Ascending aorta (tissue), 2 donors: ENCODE data around the gene PDGFRA. TPM values are rescaled to one million over a fixed set of nuclear protein-coding genes. Genes with fewer than 3 reads are reported as not detected.
"Not testable (repeated sequence)": the region's sequence is repeated elsewhere in the genome, so short reads cannot be mapped to it uniquely, and the experiment has no call there.

Experiments used
- DNase-seq, 2 donors: peaks; one replicate each; pipeline ENCODE4 v3.0.0-alpha.2; 2019; ENCODE audit warnings: low spot score in 2 of 2
- H3K27ac ChIP-seq, 2 donors: fragments of 200-600 bp; sonication (generic); one replicate each; pipeline ENCODE4 v1.5.1; 2016 to 2017; ENCODE audit warnings: mild to moderate bottlenecking in 1 of 2
- H3K27me3 ChIP-seq: fragments of 200-600 bp; sonication (generic); one replicate; pipeline ENCODE4 v1.5.1; 2017
- H3K36me3 ChIP-seq, 2 donors: fragments of 200-600 bp; sonication (generic); one replicate each; pipeline ENCODE4 v1.5.1; 2016
- H3K4me1 ChIP-seq, 2 donors: fragments of 200-600 bp; sonication (generic); one replicate each; pipeline ENCODE4 v1.5.1; 2016 to 2017; ENCODE audit warnings: mild to moderate bottlenecking in 1 of 2
- H3K4me3 ChIP-seq, 2 donors: fragments of 200-600 bp; sonication (generic); one replicate each; pipeline ENCODE4 v1.5.1; 2016 to 2017; ENCODE audit warnings: mild to moderate bottlenecking in 1 of 2
- H3K9me3 ChIP-seq, 2 donors: fragments of 200-600 bp; sonication (generic); one replicate each; pipeline ENCODE4 v1.5.1; 2016
- intact Hi-C: fragments of 100-400 bp; cut with DNase I; formaldehyde crosslinking; loops from one replicate; pipeline ENCODE4 v1.15.1; 2023
- total RNA-seq: library from RNA; depleted of rRNA; stranded (reverse); fragments of >200 nt; gene quantifications from one replicate; pipeline ENCODE4 v1.1.0, GENCODE V29; 2016
- TF ChIP-seq, protein P1 (sequence below), 3 experiments: fragments of 200-600 bp in 2 of 3; fragments of 450-650 bp in 1 of 3; sonication (generic) in 2 of 3; IDR thresholded peaks; one replicate each; pipeline ENCODE4 v1.5.1; 2016 to 2019; ENCODE audit warnings: antibody characterized with exemption in 3 of 3, mild to moderate bottlenecking in 1 of 3, moderate library complexity in 1 of 3

Gene PDGFRA
- total RNA-seq, 1 donor from 2014 or later: 58.3 TPM

DNA sequence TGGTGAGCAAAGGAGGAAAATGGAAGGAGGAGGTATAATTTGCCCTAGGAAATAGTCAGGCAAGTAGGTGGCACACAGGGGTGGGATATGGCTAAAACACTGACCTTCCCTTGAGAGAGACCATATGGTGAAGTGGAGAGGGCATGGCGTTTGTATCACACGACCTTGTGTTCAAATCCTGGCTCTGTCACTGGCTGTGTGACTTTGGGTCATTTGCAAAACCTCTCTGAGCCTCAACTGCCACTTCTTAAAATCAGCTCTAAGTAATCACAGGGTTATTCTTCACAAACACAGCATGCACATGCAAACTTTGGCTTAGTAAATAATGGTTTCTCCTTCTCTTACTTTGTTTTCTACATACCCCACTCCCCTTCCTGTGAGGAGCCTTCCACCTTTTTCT lies 8.7 kb downstream of the PDGFRA start:
- Histone ChIP-seq H3K27me3 (no peaks in the 10 kb centered on the region), H3K4me1 (peaks cover 0 to 4% of the 10 kb centered on the region in 2 donors), H3K27ac (peak overlapping the region in 1 of 2 donors; percentile 1), H3K9me3 (no peaks in the 10 kb centered on the region), H3K36me3 (no peaks in the 10 kb centered on the region), H3K4me3 (no peak overlapping the region)
- intact Hi-C loops: loop anchor here (10.0 kb wide), 1 partner anchor 2003 kb away; no protein-coding TSS in a partner anchor
- no peak for DNase-seq
- TF ChIP-seq, protein P1, sequence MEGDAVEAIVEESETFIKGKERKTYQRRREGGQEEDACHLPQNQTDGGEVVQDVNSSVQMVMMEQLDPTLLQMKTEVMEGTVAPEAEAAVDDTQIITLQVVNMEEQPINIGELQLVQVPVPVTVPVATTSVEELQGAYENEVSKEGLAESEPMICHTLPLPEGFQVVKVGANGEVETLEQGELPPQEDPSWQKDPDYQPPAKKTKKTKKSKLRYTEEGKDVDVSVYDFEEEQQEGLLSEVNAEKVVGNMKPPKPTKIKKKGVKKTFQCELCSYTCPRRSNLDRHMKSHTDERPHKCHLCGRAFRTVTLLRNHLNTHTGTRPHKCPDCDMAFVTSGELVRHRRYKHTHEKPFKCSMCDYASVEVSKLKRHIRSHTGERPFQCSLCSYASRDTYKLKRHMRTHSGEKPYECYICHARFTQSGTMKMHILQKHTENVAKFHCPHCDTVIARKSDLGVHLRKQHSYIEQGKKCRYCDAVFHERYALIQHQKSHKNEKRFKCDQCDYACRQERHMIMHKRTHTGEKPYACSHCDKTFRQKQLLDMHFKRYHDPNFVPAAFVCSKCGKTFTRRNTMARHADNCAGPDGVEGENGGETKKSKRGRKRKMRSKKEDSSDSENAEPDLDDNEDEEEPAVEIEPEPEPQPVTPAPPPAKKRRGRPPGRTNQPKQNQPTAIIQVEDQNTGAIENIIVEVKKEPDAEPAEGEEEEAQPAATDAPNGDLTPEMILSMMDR (IDR thresholded peaks at IDR 0.05): no peak

DNA sequence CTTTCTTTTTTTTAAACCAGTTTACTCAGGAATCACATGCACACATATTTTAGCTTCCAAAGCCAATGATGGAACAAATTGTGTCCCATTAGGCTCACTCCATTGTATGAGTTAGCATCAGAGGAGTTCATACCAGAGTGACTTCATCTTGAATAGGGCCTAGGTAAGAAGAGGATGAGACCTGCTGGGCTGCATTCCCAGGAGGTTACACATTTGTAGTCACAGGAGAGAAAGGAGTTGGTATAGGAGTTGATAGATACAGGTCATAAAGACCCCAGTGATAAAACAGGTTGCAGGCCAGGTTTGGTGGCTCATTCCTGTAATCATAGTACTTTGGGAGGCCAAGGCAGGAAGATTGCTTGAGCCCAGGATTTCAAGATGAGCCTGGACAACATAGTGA lies 9.3 kb downstream of the PDGFRA start:
- intact Hi-C loops: loop anchor here (10.0 kb wide), 1 partner anchor 2004 kb away; no protein-coding TSS in a partner anchor
- no peak overlapping the region for H3K4me3 ChIP-seq
- no peak for DNase-seq
- no peak overlapping the region for H3K27ac ChIP-seq
- H3K9me3 ChIP-seq: no peaks in the 10 kb centered on the region
- no peaks in the 10 kb centered on the region for H3K27me3 ChIP-seq
- peaks cover 0 to 2% of the 10 kb centered on the region in 2 donors for H3K4me1 ChIP-seq
- H3K36me3 ChIP-seq: peaks cover 0 to under 1% of the 10 kb centered on the region in 2 donors
- TF ChIP-seq, protein P1 (IDR thresholded peaks at IDR 0.05): no peak

DNA sequence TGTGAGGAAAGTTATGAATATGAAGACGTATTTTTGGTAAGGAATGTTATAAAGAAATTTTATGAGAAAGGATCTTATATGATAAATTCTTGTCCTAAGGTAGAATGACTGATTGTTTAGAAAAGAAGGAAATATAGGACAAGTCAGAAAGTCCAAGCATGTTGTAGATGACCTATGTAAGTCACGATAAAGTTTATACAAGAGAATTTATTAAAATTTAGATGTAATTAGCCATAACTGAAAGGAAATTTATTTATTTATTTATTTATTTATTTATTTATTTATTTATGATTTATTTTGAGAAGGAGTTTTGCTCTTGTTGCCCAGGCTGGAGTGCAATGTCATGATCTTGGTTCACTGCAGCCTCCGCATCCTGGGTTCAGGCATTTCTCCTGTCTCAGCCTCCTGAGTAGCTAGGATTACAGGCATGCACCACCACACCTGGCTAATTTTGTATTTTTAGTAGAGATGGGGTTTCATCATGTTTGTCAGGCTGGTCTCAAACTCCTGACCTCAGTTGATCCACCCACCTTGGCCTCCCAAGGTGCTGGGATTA lies 12.3 kb downstream of the PDGFRA start:
- DNase-seq, H3K4me1 ChIP-seq, intact Hi-C loops, H3K4me3 ChIP-seq, H3K27me3 ChIP-seq, H3K27ac ChIP-seq, H3K36me3 ChIP-seq, H3K9me3 ChIP-seq: not testable (repeated sequence)

DNA sequence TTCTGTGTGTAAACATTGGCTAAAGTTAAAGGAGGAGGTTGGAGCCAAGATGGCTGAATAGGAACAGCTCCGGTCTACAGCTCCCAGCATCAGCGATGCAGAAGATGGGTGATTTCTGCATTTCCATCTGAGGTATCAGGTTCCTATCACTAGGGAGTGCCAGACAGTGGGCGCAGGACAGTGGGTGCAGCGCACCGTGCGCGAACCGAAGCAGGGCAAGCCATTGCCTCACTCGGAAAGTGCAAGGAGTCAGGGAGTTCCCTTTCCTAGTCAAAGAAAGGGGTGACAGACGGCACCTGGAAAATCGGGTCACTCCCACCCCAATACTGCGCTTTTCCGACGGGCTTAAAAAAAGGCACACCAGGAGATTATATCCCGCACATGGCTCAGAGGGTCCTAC lies 14.4 kb downstream of the PDGFRA start:
- H3K27me3 ChIP-seq, H3K27ac ChIP-seq, intact Hi-C loops, H3K9me3 ChIP-seq, DNase-seq, H3K4me3 ChIP-seq, H3K4me1 ChIP-seq, H3K36me3 ChIP-seq: not testable (repeated sequence)

DNA sequence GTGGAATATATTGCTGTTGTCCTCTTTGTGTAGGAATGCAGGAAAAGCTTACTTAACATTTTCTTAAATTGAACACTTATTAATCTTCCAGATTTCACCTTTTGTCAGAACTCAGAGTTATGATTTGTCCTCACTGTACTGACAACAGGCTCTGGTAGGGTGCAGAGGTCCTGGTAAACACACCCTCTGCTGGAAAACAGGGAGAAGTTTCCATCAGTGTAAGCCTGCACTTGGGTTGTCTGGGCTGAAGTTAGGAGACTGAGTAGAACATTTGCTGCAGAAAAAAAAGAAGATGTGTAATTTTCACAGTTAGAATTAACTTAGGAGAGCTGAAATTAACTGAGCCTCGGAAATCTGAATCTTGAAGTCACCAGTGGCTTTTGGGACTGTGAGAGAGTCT lies 23.2 kb downstream of the PDGFRA start:
- peaks cover 0 to 11% of the 10 kb centered on the region in 2 donors for H3K4me1 ChIP-seq
- H3K27me3 ChIP-seq, H3K4me3 ChIP-seq, DNase-seq, H3K9me3 ChIP-seq, H3K36me3 ChIP-seq, H3K27ac ChIP-seq, intact Hi-C loops: not testable (repeated sequence)

DNA sequence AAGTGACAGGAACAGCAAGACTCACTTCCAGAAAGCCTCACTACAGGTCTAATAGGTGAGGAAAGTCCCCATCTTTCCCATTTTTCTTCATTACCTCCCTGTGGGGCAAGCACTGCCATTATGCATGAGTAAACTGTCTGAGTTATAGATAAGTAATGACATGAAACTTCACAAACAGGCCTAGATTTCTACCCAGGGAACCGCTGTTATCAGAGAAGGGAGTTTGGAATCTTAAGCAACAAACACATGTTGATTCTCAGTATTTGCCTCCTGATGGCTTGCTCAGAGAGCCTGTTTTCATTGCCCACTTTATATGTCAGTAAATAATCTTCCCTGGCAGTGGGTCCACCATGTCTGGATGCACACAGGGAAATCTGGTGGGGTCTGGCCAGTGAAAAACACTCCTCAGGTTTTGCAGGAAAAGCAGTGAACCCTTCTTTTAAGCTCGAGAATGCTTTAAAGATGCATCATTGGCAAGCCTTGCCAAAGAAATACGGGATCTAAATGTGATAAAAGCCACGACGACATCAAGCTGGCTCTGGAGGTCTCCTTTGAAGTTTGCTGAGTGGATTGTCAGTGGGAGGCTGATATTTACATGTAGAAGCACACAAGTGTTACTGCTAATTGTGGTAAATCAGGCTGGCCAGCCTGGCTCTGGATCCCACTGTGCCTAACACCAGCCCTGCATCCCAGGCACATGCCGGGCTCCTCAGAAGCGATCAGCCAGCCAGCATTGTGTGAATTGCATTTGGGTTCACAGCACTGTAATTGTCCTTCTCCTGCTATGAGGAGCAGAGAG lies 25.2 kb downstream of the PDGFRA start:
- peak overlapping the region; percentile 28 to 48 for H3K27ac ChIP-seq
- no peaks in the 10 kb centered on the region for H3K36me3 ChIP-seq
- H3K27me3 ChIP-seq: no peaks in the 10 kb centered on the region
- no peaks in the 10 kb centered on the region for H3K9me3 ChIP-seq
- DNase-seq: no peak
- H3K4me1 ChIP-seq: peaks cover 0 to 11% of the 10 kb centered on the region in 2 donors
- intact Hi-C loops: no loop called here
- TF ChIP-seq, protein P1 (IDR thresholded peaks at IDR 0.05): no peak
- H3K4me3 ChIP-seq: no peak overlapping the region

DNA sequence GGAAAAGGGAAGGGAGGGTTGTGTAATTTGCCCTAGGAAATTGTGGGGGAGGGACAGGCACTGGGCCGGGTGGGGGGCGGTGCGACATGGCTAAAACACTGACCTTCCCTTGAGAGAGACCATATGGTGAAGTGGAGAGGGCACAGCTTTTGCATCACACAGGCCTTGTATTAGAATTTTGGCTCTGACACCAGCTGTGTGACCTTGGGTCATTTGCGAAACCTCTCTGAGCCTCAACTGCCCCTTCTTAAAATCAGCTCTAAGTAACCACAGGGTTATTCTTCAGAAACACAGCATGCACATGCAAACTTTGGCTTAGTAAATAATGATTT lies 25.8 kb downstream of the PDGFRA start:
- DNase-seq: no peak
- Histone ChIP-seq H3K4me3 (no peak overlapping the region), H3K9me3 (no peaks in the 10 kb centered on the region), H3K4me1 (peaks cover 0 to 11% of the 10 kb centered on the region in 2 donors), H3K27ac (peak overlapping the region in 1 of 2 donors; percentile 48), H3K27me3 (no peaks in the 10 kb centered on the region), H3K36me3 (no peaks in the 10 kb centered on the region)
- TF ChIP-seq, protein P1 (IDR thresholded peaks at IDR 0.05): no peak
- intact Hi-C loops: no loop called here
